ENCODE results near the gene NFU1.
A peak's percentile ranks its signal among the peaks of the same experiment; 100 is the strongest.
"Not testable (repeated sequence)": the region's sequence is repeated elsewhere in the genome, so short reads cannot be mapped to it uniquely, and the experiment has no call there.

The NFU1 gene

GRCh38 chr2:69450735-69451416 is 13.6 kb upstream of the NFU1 start:
- no peak for DNase-seq (ENCODE audit: low read depth)

- DNase-seq (ENCODE audit: low read depth): peak; percentile 12
These were observed 12.7 kb upstream of the NFU1 start for GRCh38 chr2:69449906-69450305.

- DNase-seq (ENCODE audit: low read depth): not testable (repeated sequence)
These were observed 6.4 kb upstream of the NFU1 start for GRCh38 chr2:69443673-69444072.

GRCh38 chr2:69439499-69439898 is 2.3 kb upstream of the NFU1 start:
- not testable (repeated sequence) for DNase-seq (ENCODE audit: low read depth)

GRCh38 chr2:69438580-69438979 is 1.3 kb upstream of the NFU1 start:
- no peak for DNase-seq (ENCODE audit: low read depth)

- no peak for DNase-seq (ENCODE audit: low read depth)
These were observed 518 bp upstream of the NFU1 start for GRCh38 chr2:69437751-69438154.

- no peak for DNase-seq (ENCODE audit: low read depth)
These were observed 668 bp downstream of the NFU1 start for GRCh38 chr2:69436596-69436937.

- DNase-seq (ENCODE audit: low read depth): no peak
These were observed 2.5 kb downstream of the NFU1 start for GRCh38 chr2:69434753-69435152.

GRCh38 chr2:69429491-69430183 is 7.6 kb downstream of the NFU1 start:
- no peak for DNase-seq (ENCODE audit: low read depth)

- DNase-seq (ENCODE audit: low read depth): no peak
These were observed 8.3 kb downstream of the NFU1 start for GRCh38 chr2:69428981-69429380.

GRCh38 chr2:69424419-69424818 is 12.8 kb downstream of the NFU1 start:
- no peak for DNase-seq (ENCODE audit: low read depth)

- DNase-seq (ENCODE audit: low read depth): no peak
These were observed 15.0 kb downstream of the NFU1 start for GRCh38 chr2:69422198-69422597.

GRCh38 chr2:69419111-69419510 is 18.1 kb downstream of the NFU1 start:
- DNase-seq (ENCODE audit: low read depth): not testable (repeated sequence)

GRCh38 chr2:69416147-69416546 is 21.1 kb downstream of the NFU1 start:
- no peak for DNase-seq (ENCODE audit: low read depth)

GRCh38 chr2:69411120-69411519 is 26.1 kb downstream of the NFU1 start:
- DNase-seq (ENCODE audit: low read depth): no peak

- DNase-seq (ENCODE audit: low read depth): no peak
These were observed 31.9 kb downstream of the NFU1 start for GRCh38 chr2:69405306-69405705.

GRCh38 chr2:69400121-69400520 is 37.1 kb downstream of the NFU1 start:
- DNase-seq (ENCODE audit: low read depth): no peak

- no peak for DNase-seq (ENCODE audit: low read depth)
These were observed 40.0 kb downstream of the NFU1 start for GRCh38 chr2:69397234-69397633.

GRCh38 chr2:69395866-69396265 is 41.4 kb downstream of the NFU1 start:
- no peak for DNase-seq (ENCODE audit: low read depth)

- DNase-seq (ENCODE audit: low read depth): no peak
These were observed 43.3 kb downstream of the NFU1 start for GRCh38 chr2:69393963-69394362.

GRCh38 chr2:69390471-69390870 is 46.8 kb downstream of the NFU1 start:
- DNase-seq (ENCODE audit: low read depth): no peak

- no peak for DNase-seq (ENCODE audit: low read depth)
These were observed 47.2 kb downstream of the NFU1 start for GRCh38 chr2:69390001-69390400.

GRCh38 chr2:69389271-69389670 is 48.0 kb downstream of the NFU1 start:
- DNase-seq (ENCODE audit: low read depth): no peak
